Mesenteric fat pad (tissue), 1 donor: ENCODE data around the gene ZBTB39. TPM values are rescaled to one million over a fixed set of nuclear protein-coding genes. Genes with fewer than 3 reads are reported as not detected.

Experiments
- DNase-seq: peaks from one replicate; pipeline ENCODE4 v3.0.0-alpha.2; 2020; ENCODE audit warnings: low spot score
- total RNA-seq: library from RNA; stranded (reverse); fragmentation: NEBNext Ultra II Directional; extraction: Animal tissue kit (Norgen Biotek cat#: 25700); gene quantifications from one replicate; pipeline ENCODE4 v1.2.1, GENCODE V29; 2021
- donor health status: DM: yes; HTN: yes; CAD: no.

Gene ZBTB39
- total RNA-seq, 1 donor from 2014 or later, result 3.6 TPM

DNA sequence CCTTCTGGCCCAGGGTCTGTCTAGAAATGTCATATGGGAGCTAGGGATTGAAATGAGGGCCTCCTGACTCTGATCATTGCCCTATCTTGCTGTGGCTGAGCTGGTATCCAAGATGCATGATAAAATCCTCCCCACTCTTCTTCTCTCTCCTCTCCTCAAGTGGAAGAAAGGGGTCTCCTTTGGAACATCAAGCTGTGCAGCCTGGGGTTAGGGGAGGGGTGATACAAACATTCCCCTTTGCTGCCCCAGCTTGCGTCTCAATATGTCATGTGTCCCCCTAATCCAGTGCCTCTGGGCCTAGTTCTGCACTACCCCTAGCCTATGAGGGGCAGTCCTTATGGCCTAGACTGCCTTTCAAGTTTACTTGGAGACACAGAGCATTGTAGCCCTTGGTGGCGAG, 57.5 kb downstream of the ZBTB39 start:
- no peak for DNase-seq

Other genes with a start within 250 kb of the ZBTB39 start
- 0.74 TPM for gene HSD17B6, start 243.2 kb downstream of the ZBTB39 start, total RNA-seq
- not detected for gene SDR9C7, start 72.1 kb downstream of the ZBTB39 start, total RNA-seq
- gene RDH16, start 48.9 kb downstream of the ZBTB39 start, total RNA-seq, result 0.35 TPM
- not detected for gene TAC3, start 10.0 kb upstream of the ZBTB39 start, total RNA-seq
- gene MYO1A, start 43.6 kb upstream of the ZBTB39 start, total RNA-seq, result 3.6 TPM
- gene NEMP1, start 72.2 kb upstream of the ZBTB39 start, total RNA-seq, result 8.6 TPM
- 22.1 TPM for gene NAB2, start 82.6 kb upstream of the ZBTB39 start, total RNA-seq
- gene STAT6, start 104.8 kb upstream of the ZBTB39 start, total RNA-seq, result 164 TPM
- 954 TPM for gene LRP1, start 121.9 kb upstream of the ZBTB39 start, total RNA-seq
- gene LRP1-AS, start 141.1 kb upstream of the ZBTB39 start, total RNA-seq, result not detected
- 1.4 TPM for gene NXPH4, start 210.2 kb upstream of the ZBTB39 start, total RNA-seq
- gene SHMT2, start 223.2 kb upstream of the ZBTB39 start, total RNA-seq, result 62.3 TPM
- 3.9 TPM for gene STAC3, start 244.6 kb upstream of the ZBTB39 start, total RNA-seq